ENCODE data around the gene GLRX3. TPM values are rescaled to one million over a fixed set of nuclear protein-coding genes. Genes with fewer than 3 reads are reported as not detected.

The GLRX3 gene
- polyA plus RNA-seq, 1 of the 3 experiments (the other 2 are of a cell fraction): 93.8 TPM

DNA sequence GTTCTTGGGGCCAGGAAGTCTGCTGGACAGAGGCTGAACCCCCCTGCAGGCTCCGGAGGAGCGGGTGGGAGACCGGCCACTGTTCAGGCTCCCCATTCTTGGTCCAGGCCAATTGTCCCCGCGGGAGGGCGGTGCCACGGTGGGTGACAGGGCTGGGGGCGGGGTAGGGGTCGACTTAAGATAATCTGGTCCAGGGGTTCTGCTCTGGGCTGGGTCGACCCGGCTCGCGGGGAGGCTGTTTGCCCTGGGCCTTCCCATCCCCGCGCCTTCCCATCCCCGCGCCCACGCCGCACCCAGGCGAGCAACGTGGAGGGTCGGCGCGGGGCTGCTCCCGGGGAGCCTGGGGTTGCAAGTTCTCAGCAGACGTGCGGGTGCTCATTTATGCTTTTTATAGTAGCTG lies 7.3 kb upstream of the GLRX3 start:
- H2AFZ ChIP-seq (ENCODE audit: low read depth): no peak overlapping the region
- no peaks in the 10 kb centered on the region for H4K20me1 ChIP-seq (ENCODE audit: insufficient read depth)
- TF ChIP-seq TEAD4 (IDR thresholded peaks at IDR 0.05; ENCODE audit: borderline replicate concordance, insufficient read depth): no peak
- no peak for TF ChIP-seq MXI1 (IDR thresholded peaks at IDR 0.05; ENCODE audit: low read depth, low read length)
- no peak for TF ChIP-seq EZH2phosphoT487 (IDR thresholded peaks at IDR 0.05; ENCODE audit: borderline replicate concordance, low read depth)
- TF ChIP-seq RFX5 (IDR thresholded peaks at IDR 0.05; ENCODE audit: low read length): no peak
- TF ChIP-seq JUND (IDR thresholded peaks at IDR 0.05): no peak
- TF ChIP-seq, protein P1, sequence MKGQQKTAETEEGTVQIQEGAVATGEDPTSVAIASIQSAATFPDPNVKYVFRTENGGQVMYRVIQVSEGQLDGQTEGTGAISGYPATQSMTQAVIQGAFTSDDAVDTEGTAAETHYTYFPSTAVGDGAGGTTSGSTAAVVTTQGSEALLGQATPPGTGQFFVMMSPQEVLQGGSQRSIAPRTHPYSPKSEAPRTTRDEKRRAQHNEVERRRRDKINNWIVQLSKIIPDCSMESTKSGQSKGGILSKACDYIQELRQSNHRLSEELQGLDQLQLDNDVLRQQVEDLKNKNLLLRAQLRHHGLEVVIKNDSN (IDR thresholded peaks at IDR 0.05; ENCODE audit: borderline replicate concordance, low read depth): no peak
- TF ChIP-seq YY1 (IDR thresholded peaks at IDR 0.05; ENCODE audit: low read depth): no peak
- TF ChIP-seq, protein P2, sequence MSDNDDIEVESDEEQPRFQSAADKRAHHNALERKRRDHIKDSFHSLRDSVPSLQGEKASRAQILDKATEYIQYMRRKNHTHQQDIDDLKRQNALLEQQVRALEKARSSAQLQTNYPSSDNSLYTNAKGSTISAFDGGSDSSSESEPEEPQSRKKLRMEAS (IDR thresholded peaks at IDR 0.05; ENCODE audit: low read depth): no peak
- no peak for TF ChIP-seq MEF2A (IDR thresholded peaks at IDR 0.05; ENCODE audit: borderline replicate concordance, low read depth)
- TF ChIP-seq NFIC (IDR thresholded peaks at IDR 0.05; ENCODE audit: borderline replicate concordance): no peak
- TF ChIP-seq EP300 (IDR thresholded peaks at IDR 0.05; ENCODE audit: borderline replicate concordance in 1 of 2, low read depth in 1 of 2, low read length in 1 of 2): no peak
- no peak for TF ChIP-seq CHD2 (IDR thresholded peaks at IDR 0.05; ENCODE audit: low read length, partially characterized antibody)
- TF ChIP-seq, protein P3, sequence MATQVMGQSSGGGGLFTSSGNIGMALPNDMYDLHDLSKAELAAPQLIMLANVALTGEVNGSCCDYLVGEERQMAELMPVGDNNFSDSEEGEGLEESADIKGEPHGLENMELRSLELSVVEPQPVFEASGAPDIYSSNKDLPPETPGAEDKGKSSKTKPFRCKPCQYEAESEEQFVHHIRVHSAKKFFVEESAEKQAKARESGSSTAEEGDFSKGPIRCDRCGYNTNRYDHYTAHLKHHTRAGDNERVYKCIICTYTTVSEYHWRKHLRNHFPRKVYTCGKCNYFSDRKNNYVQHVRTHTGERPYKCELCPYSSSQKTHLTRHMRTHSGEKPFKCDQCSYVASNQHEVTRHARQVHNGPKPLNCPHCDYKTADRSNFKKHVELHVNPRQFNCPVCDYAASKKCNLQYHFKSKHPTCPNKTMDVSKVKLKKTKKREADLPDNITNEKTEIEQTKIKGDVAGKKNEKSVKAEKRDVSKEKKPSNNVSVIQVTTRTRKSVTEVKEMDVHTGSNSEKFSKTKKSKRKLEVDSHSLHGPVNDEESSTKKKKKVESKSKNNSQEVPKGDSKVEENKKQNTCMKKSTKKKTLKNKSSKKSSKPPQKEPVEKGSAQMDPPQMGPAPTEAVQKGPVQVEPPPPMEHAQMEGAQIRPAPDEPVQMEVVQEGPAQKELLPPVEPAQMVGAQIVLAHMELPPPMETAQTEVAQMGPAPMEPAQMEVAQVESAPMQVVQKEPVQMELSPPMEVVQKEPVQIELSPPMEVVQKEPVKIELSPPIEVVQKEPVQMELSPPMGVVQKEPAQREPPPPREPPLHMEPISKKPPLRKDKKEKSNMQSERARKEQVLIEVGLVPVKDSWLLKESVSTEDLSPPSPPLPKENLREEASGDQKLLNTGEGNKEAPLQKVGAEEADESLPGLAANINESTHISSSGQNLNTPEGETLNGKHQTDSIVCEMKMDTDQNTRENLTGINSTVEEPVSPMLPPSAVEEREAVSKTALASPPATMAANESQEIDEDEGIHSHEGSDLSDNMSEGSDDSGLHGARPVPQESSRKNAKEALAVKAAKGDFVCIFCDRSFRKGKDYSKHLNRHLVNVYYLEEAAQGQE (IDR thresholded peaks at IDR 0.05; ENCODE audit: low read depth, low read length): no peak
- TF ChIP-seq, protein P4, sequence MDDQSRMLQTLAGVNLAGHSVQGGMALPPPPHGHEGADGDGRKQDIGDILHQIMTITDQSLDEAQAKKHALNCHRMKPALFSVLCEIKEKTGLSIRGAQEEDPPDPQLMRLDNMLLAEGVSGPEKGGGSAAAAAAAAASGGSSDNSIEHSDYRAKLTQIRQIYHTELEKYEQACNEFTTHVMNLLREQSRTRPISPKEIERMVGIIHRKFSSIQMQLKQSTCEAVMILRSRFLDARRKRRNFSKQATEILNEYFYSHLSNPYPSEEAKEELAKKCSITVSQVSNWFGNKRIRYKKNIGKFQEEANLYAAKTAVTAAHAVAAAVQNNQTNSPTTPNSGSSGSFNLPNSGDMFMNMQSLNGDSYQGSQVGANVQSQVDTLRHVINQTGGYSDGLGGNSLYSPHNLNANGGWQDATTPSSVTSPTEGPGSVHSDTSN (IDR thresholded peaks at IDR 0.05): no peak
- TF ChIP-seq, protein P5, sequence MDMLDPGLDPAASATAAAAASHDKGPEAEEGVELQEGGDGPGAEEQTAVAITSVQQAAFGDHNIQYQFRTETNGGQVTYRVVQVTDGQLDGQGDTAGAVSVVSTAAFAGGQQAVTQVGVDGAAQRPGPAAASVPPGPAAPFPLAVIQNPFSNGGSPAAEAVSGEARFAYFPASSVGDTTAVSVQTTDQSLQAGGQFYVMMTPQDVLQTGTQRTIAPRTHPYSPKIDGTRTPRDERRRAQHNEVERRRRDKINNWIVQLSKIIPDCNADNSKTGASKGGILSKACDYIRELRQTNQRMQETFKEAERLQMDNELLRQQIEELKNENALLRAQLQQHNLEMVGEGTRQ (IDR thresholded peaks at IDR 0.05; ENCODE audit: borderline replicate concordance, low read depth, low read length): no peak
- TF ChIP-seq NRF1 (IDR thresholded peaks at IDR 0.05; ENCODE audit: low read depth, low read length): no peak
- no peak for TF ChIP-seq GABPA (IDR thresholded peaks at IDR 0.05; ENCODE audit: low read depth)
- no peak for TF ChIP-seq FOXJ3 (CRISPR knock-in tag; IDR thresholded peaks at IDR 0.05)
- no peak for TF ChIP-seq TAF1 (IDR thresholded peaks at IDR 0.05; ENCODE audit: borderline replicate concordance, low read depth, low read length)
- peaks cover 4 to 5% of the 10 kb centered on the region in 2 experiments; a peak in 1 of 4 replicates for H3K4me1 ChIP-seq (ENCODE audit: control insufficient read depth in 1 of 2, insufficient read depth in 2 of 2, low read depth in 1 of 2, low read length in 1 of 2)
- H3K4me2 ChIP-seq: no peak overlapping the region
- no peaks in the 10 kb centered on the region for H3K9me2 ChIP-seq
- no peaks in the 10 kb centered on the region for H3K79me2 ChIP-seq (ENCODE audit: insufficient read depth)
- no peaks in the 10 kb centered on the region for H3K27me3 ChIP-seq (ENCODE audit: insufficient read depth)
- no peaks in the 10 kb centered on the region for H3F3A ChIP-seq (replicated peaks; ENCODE audit: insufficient read depth)
- ChIA-PET CTCF (interaction anchor here (1.1 to 4.2 kb wide), 5 partner anchors 13 to 158 kb away, joined by 3 to 38 read pairs (median 7); partner anchors contain the start of gene C10orf143), POLR2A (interaction anchor here (2.2 kb wide), 1 partner anchor 18 kb away, joined by 9 read pairs; the partner anchor contains the start of gene C10orf143)
- no peak overlapping the region for H3K4me3 ChIP-seq (ENCODE audit: low read depth in 2 of 2, low read length in 1 of 2)
- no peak overlapping the region for H3K27ac ChIP-seq (ENCODE audit: low read depth in 2 of 2, low read length in 1 of 2)
- no peak overlapping the region for H3K9ac ChIP-seq
- WGBS (ENCODE audit: low lambda C conversion rate): 80% methylated on average over 12 of the region's 27 CpGs
- no peaks in the 10 kb centered on the region for H3K9me3 ChIP-seq
- DNase-seq: no peak
- H3K36me3 ChIP-seq (replicated peaks in 1 of 2; ENCODE audit: control insufficient read depth in 1 of 2, insufficient read depth in 2 of 2, low read length in 1 of 2): no peaks in the 10 kb centered on the region
